Measurements from ENCODE around the gene DNAJB4. TPM values are rescaled to one million over a fixed set of nuclear protein-coding genes. Genes with fewer than 3 reads are reported as not detected.

DNAJB4 gene
- total and polyA plus RNA-seq, 2 donors (not counting 3 experiments of a cell fraction or from before 2014, with no cell fraction given), result 30.4 to 136 TPM

DNA sequence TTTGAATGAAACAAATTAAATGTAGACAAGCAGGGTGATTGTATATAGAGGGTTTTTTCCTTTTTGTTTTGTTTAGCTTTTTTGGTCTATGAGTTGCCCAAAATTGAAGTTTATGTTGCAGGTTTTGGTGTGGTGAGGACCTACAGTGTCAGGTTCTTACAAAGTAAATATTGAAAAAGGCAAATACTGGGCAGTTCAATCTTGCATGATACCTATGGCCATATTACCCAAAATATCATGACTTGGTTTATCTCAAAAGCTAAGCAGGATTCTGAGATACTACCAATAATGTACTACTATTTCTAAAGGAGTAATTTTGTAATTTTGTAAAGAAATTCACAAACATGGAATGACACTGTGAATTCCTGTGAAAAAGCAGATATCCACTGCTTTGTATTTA lies 1.8 kb downstream of the DNAJB4 start:
- Histone ChIP-seq H3K4me2 (ENCODE audit: insufficient read depth, low read length) (peak overlapping the region; percentile 100), H4K20me1 (replicated peaks; ENCODE audit: control insufficient read depth, extremely low read depth, insufficient read depth, low read length) (peaks cover 5% of the 10 kb centered on the region), H2AFZ (ENCODE audit: low read depth, low read length) (no peak overlapping the region), H3K79me2 (ENCODE audit: control insufficient read depth, insufficient read depth, low read length) (peaks cover 70% of the 10 kb centered on the region), H3K9me3 (replicated peaks; ENCODE audit: control insufficient read depth, insufficient read depth, low read length) (no peaks in the 10 kb centered on the region), H3K27ac (ENCODE audit: insufficient read depth, low read depth, low read length) (peak overlapping the region; percentile 82), H3K4me1 (ENCODE audit: control insufficient read depth, extremely low read depth, insufficient read depth, low read length) (peaks cover 45% of the 10 kb centered on the region), H3K36me3 (ENCODE audit: control insufficient read depth in 2 of 2, extremely low read depth in 1 of 2, insufficient read depth in 2 of 2, low read length in 2 of 2) (peaks cover 0 to 5% of the 10 kb centered on the region in 2 experiments), H3K9ac (replicated peaks; ENCODE audit: extremely low read depth, insufficient read depth, low read length) (peak overlapping the region; percentile 98), H3K27me3 (ENCODE audit: control insufficient read depth in 2 of 2, insufficient read depth in 2 of 2, low read length in 2 of 2) (no peaks in the 10 kb centered on the region), H3K4me3 (replicated peaks in 1 of 3; ENCODE audit: insufficient read depth in 1 of 3, low read depth in 1 of 3, low read length in 3 of 3) (peak overlapping the region; percentile 69 to 99 (median 98)), H3K9me1 (replicated peaks; ENCODE audit: control insufficient read depth, extremely low read depth, insufficient read depth, low read length) (peaks cover 3% of the 10 kb centered on the region)
- FAIRE-seq (no peak), DNase-seq (ENCODE audit: low read depth, low spot score) (peak; percentile 27)
- intact Hi-C loops (cut with micrococcal nuclease), result no loop called here
- POLR2A ChIA-PET, result interaction anchor here (2.2 to 3.9 kb wide), 3 partner anchors 26 to 96 kb away, joined by 5 to 122 read pairs (median 43); partner anchors contain the start of gene FUBP1
- dilution Hi-C loops (cut with MboI; ENCODE audit: extremely low pct_ligation_motif_present, low sequenced_read_pairs), result no loop called here
- TF ChIP-seq POLR2AphosphoS5 (IDR thresholded peaks at IDR 0.05; ENCODE audit: insufficient read depth, low read depth, low read length) (no peak), GATA2 (IDR thresholded peaks at IDR 0.05; ENCODE audit: insufficient read depth, insufficient read length, low read depth, low read length) (no peak), POLR2A (IDR thresholded peaks at IDR 0.05; ENCODE audit: low read depth, low read length) (no peak), EZH2 (IDR thresholded peaks at IDR 0.05; ENCODE audit: borderline replicate concordance, low read depth, low read length, severe bottlenecking) (no peak), JUN (IDR thresholded peaks at IDR 0.05; ENCODE audit: borderline replicate concordance, insufficient read depth, insufficient read length, low read depth) (no peak), MYC (IDR thresholded peaks at IDR 0.05; ENCODE audit: low read depth, low read length) (no peak)
- no TSS peak for BruUV-seq (replicated peaks)
- CTCF ChIA-PET, result interaction anchor here (0.7 to 15.7 kb wide), 5 partner anchors 25 to 108 kb away, joined by 3 to 250 read pairs (median 16); no protein-coding TSS in a partner anchor

DNA sequence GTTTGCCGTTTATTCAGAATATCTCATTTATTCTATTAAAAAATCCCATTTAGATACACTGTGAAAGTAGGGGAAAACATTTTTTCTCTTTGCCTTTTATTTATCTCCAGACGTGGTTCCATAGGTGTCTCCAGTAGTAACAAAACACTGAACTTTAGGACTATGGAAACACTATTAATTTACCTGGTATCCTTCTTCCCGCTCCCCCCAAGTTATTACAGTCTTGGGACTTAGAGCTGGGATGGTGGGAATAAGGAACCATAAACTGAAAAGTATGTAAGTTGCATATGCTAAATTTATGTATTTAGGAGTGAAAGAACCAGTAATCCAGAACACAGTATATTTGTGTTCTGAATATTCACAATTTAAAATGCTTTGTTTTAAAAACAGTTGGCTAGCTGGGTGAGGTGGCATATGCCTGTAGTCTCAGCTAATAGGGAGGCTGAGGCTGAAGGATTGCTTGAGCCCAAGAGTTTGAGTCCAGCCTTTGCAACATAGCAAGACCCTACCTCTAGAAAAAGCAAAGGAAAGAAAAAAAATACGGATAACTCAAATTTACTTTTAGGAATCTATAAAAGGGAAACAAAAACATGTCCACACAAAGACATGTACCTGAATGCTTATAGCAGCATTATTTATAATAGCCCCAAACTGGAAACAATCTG lies 3.1 kb downstream of the DNAJB4 start:
- H3K36me3 ChIP-seq (ENCODE audit: control insufficient read depth in 2 of 2, extremely low read depth in 1 of 2, insufficient read depth in 2 of 2, low read length in 2 of 2), result peaks cover 0 to 5% of the 10 kb centered on the region in 2 experiments
- H3K9me1 ChIP-seq (replicated peaks; ENCODE audit: control insufficient read depth, extremely low read depth, insufficient read depth, low read length), result peaks cover 3% of the 10 kb centered on the region
- H3K9ac ChIP-seq (replicated peaks; ENCODE audit: extremely low read depth, insufficient read depth, low read length), result peak overlapping the region; percentile 98
- H3K79me2 ChIP-seq (ENCODE audit: control insufficient read depth, insufficient read depth, low read length), result peaks cover 75% of the 10 kb centered on the region
- DNase-seq (ENCODE audit: low read depth, low spot score) (peak; percentile 52), FAIRE-seq (no peak)
- no peaks in the 10 kb centered on the region for H3K9me3 ChIP-seq (replicated peaks; ENCODE audit: control insufficient read depth, insufficient read depth, low read length)
- dilution Hi-C loops (cut with MboI; ENCODE audit: extremely low pct_ligation_motif_present, low sequenced_read_pairs) (no loop called here), intact Hi-C loops (cut with micrococcal nuclease) (loop anchor here (1.0 kb wide), 1 partner anchor 38 kb away; no protein-coding TSS in a partner anchor)
- H3K27me3 ChIP-seq (ENCODE audit: control insufficient read depth in 2 of 2, insufficient read depth in 2 of 2, low read length in 2 of 2), result no peaks in the 10 kb centered on the region
- TF ChIP-seq GATA2 (IDR thresholded peaks at IDR 0.05; ENCODE audit: insufficient read depth, insufficient read length, low read depth, low read length) (no peak), JUN (IDR thresholded peaks at IDR 0.05; ENCODE audit: borderline replicate concordance, insufficient read depth, insufficient read length, low read depth) (no peak), POLR2A (IDR thresholded peaks at IDR 0.05; ENCODE audit: low read depth, low read length) (no peak), POLR2AphosphoS5 (IDR thresholded peaks at IDR 0.05; ENCODE audit: insufficient read depth, low read depth, low read length) (no peak), MYC (IDR thresholded peaks at IDR 0.05; ENCODE audit: low read depth, low read length) (no peak), FOS (IDR thresholded peaks at IDR 0.05; ENCODE audit: borderline replicate concordance, insufficient read depth, low read length) (no peak), EZH2 (IDR thresholded peaks at IDR 0.05; ENCODE audit: borderline replicate concordance, low read depth, low read length, severe bottlenecking) (no peak)
- TF ChIP-seq, protein P1, sequence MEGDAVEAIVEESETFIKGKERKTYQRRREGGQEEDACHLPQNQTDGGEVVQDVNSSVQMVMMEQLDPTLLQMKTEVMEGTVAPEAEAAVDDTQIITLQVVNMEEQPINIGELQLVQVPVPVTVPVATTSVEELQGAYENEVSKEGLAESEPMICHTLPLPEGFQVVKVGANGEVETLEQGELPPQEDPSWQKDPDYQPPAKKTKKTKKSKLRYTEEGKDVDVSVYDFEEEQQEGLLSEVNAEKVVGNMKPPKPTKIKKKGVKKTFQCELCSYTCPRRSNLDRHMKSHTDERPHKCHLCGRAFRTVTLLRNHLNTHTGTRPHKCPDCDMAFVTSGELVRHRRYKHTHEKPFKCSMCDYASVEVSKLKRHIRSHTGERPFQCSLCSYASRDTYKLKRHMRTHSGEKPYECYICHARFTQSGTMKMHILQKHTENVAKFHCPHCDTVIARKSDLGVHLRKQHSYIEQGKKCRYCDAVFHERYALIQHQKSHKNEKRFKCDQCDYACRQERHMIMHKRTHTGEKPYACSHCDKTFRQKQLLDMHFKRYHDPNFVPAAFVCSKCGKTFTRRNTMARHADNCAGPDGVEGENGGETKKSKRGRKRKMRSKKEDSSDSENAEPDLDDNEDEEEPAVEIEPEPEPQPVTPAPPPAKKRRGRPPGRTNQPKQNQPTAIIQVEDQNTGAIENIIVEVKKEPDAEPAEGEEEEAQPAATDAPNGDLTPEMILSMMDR (IDR thresholded peaks at IDR 0.05; ENCODE audit: extremely low read depth in 1 of 2, insufficient read depth in 1 of 2, low read depth in 1 of 2, low read length in 2 of 2), result no peak
- TF ChIP-seq, protein P2, sequence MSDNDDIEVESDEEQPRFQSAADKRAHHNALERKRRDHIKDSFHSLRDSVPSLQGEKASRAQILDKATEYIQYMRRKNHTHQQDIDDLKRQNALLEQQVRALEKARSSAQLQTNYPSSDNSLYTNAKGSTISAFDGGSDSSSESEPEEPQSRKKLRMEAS (IDR thresholded peaks at IDR 0.05; ENCODE audit: insufficient read depth, insufficient read length), result no peak
- no TSS peak for BruUV-seq (replicated peaks)
- ChIA-PET POLR2A (interaction anchor here (0.8 to 1.0 kb wide), 3 partner anchors 27 to 38 kb away, joined by 3 read pairs; partner anchors contain the start of genes FUBP1 and GIPC2), CTCF (interaction anchor here (0.8 to 15.7 kb wide), 11 partner anchors 12 to 106 kb away, joined by 3 to 250 read pairs (median 3); no protein-coding TSS in a partner anchor)
- peak overlapping the region; percentile 82 for H3K27ac ChIP-seq (ENCODE audit: insufficient read depth, low read depth, low read length)
- no peak overlapping the region for H2AFZ ChIP-seq (ENCODE audit: low read depth, low read length)
- peak overlapping the region; percentile 69 to 99 (median 98) for H3K4me3 ChIP-seq (replicated peaks in 1 of 3; ENCODE audit: insufficient read depth in 1 of 3, low read depth in 1 of 3, low read length in 3 of 3)
- H3K4me2 ChIP-seq (ENCODE audit: insufficient read depth, low read length), result peak overlapping the region; percentile 100
- peaks cover 37% of the 10 kb centered on the region for H3K4me1 ChIP-seq (ENCODE audit: control insufficient read depth, extremely low read depth, insufficient read depth, low read length)
- peaks cover 5% of the 10 kb centered on the region for H4K20me1 ChIP-seq (replicated peaks; ENCODE audit: control insufficient read depth, extremely low read depth, insufficient read depth, low read length)
